Activated naive CD4-positive, alpha-beta T cell treated with Interleukin-2 at 50 U/mL for 16 hours (primary cell): ENCODE results near the gene UBXN7.
"Not testable (repeated sequence)": the region's sequence is repeated elsewhere in the genome, so short reads cannot be mapped to it uniquely, and the experiment has no call there.

Experiments
- DNase-seq: peaks from one replicate; pipeline ENCODE4 v3.0.0-alpha.2; 2020

The UBXN7 gene

DNA sequence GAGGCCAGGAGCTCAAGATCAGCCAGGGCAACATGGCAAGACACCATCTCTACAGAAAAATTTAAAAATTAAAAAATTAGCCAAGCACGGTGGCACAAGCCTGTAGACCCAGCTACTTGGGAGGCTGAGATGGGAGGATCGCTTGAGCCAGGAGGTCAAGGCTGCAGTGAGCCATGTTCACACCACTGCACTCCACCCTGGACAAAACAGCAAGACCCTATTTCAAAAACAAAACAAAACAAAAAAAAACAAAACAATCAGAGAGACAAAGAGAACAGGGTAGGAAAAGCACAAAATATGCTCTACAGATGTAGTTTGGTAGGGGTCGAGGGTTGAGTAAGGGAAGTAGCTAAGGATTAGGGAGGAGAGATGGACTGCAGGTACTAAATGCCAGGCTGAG lies 117.6 kb downstream of the UBXN7 start:
- DNase-seq, result no peak

- not testable (repeated sequence) for DNase-seq
Measured at GRCh38 chr3:196314086-196314485, 118.1 kb downstream of the UBXN7 start.

- DNase-seq, result not testable (repeated sequence)
Measured at GRCh38 chr3:196302960-196303359, 129.3 kb downstream of the UBXN7 start.

GRCh38 chr3:196302551-196302950 lies 129.7 kb downstream of the UBXN7 start:
- DNase-seq, result not testable (repeated sequence)

DNA sequence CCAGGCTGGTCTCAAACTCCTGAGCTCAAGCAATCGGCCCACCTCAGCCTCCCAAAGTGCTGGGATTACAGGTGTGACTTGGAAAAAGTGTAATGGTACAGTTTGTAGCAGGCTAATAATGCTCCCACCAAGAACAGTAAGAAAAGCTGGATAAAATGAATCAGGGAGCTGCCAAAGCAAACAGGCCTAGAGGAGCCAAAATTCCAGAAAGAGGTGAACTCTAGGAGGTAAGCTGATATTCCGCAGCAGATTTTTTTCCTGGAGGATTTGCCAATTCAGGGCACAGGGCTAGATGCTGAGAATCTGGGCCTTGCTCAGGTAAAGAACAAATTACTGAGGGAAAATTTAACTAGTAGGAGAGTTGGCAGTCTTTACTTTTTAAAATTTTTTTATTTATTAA lies 133.7 kb downstream of the UBXN7 start:
- no peak for DNase-seq
